Activated CD4-positive, alpha-beta T cell treated with anti-CD3 and anti-CD28 coated beads, Interleukin-2, amount 50 U/mL, for 24 hours (primary cell): ENCODE measurements around the gene ZNF385C.
A peak's percentile ranks its signal among the peaks of the same experiment; 100 is the strongest.
"Not testable (repeated sequence)": the region's sequence is repeated elsewhere in the genome, so short reads cannot be mapped to it uniquely, and the experiment has no call there.

ENCODE experiments used
- DNase-seq, 2 donors: peaks; one replicate each; pipeline ENCODE4 v3.0.0-alpha.2; 2020; ENCODE audit warnings: low read depth in 1 of 2, low spot score in 1 of 2

ZNF385C gene

DNA sequence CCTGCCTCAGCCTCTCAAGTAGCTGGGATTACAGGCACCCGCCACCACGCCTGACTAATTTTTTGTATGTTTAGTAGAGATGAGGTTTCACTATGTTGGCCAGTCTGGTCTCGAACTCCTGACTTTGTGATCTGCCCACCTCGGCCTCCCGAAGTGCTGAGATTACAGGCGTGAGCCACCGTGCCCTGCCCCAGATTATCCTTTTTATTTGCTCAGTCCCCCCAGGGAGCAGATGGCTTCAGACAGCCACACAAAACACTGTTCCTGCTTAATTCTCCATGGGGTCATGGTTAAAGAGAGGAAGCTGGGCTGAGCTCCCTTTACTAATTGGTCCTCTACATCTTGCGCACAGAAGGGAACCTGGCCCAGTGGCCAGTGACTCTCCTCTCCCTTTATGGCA lies 77.4 kb downstream of the ZNF385C start:
- not testable (repeated sequence) for DNase-seq

DNA sequence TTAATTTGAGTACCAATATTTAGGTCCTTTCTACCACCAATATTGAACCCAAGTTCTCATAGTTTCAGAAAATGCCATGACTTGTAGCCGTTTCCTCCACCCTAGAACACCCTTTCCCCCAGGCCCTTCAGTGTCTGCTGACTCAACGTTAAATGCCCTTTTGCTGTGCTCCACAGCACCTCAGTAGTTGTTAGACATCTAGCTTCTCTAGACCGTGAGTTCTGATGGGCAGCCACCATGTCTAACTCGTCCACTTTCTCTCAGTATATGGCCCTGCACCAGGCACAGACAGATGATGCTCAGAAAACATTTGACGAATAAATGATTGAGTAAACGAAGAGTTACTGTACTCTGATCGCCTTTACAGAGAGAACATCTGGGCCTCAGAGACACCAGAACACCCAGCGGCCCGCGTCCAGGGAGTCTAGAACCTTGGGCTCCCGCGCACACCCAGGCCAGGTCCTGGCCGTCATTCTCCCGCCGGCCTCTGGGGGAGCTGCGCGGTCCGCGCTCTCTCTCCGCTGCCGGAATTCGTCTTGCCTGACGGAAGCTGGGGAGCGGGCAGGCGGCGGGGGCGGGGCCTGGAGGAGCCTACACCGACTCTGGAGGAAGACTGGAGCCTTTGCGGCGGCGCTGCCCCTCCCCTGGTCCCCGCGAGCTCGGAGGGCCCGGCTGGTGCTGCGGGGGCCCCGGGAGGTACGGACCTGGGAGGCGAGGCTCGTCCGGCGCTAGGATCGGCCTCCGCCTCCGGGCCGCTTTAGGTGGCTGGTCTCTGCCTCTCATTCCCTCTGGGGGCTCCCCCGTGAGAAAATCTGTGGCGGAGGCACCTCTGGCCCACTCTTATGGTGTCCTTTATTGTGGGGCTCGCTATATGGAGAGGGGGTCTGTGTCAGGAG lies 78.5 kb downstream of the ZNF385C start, which contains the start of gene NKIRAS2:
TSS of gene NKIRAS2 (plus strand) at position 582 of the 896 bp plus-strand sequence. CDS start 1,488 bp downstream, outside the sequence.
- peak; percentile 87 to 91 for DNase-seq

GRCh38 chr17:42018988-42019387 lies 79.3 kb downstream of the ZNF385C start:
- DNase-seq = no peak

DNA sequence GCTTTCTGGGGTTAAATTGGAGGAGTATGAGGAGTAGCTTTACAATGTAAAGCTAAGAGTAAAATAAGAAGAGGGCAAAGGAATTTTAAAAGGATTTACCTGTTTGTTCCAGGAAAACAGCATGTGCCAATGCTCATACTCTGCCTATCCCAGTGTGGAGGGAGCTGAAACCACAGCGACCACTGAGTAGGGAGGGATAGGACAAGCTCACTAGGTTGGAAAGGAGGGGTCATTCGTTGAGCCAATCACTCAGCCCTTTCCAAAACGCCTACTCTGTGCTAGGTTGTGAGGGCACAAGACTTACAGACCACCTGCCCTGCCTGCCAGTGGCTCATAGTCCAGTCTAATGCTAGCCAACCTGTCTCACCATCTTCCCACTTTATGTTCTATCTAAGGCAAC lies 79.9 kb downstream of the ZNF385C start:
- no peak for DNase-seq

- DNase-seq = no peak
These were observed 80.4 kb downstream of the ZNF385C start for GRCh38 chr17:42017866-42018200.

DNA sequence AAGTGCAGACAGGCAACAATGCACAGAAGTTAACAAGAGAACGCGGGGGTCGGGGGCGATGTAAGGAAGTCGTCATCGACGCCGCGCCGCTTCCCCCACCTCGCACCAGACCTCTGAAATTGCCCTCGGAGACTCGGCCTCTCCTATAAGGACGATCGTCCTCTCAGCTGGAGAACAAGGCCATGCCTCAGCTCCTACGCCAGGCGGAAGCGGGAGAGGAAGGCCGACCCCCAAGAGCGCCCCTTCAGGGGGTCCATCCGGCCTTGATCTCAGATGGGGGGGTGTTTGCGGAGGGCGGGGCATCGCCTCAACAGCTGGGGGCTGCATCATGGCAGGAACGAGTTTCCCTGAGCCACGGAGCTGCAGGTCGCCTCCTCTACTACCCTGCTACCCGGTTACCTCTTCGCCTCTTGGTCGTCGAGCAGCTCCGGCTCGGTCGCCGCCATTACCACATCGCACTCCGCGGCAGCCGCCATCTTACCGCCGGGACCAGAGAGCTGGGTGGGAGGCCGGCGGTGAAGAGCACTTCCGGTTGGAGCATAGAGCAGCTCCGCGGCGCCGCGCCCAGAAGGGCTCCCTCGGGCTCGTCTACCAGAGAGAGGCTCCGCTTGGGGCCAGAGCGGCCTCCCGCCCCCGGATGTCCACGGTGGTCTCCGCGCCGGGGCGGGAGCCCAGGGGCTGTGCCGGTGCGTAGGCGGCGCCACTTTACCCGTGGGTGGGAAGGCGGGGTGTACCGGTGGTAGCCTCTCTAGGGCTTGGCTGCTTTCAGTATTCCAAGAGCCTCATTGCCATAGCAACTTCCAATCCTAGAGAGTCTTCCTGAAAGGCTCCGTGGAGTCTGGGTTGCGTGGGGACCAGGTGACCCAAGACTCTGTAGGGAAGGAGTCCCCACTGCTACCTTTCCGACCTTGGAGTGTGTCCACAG lies 81.1 kb downstream of the ZNF385C start, which contains the start of gene DNAJC7:
TSS of gene DNAJC7 (minus strand) at position 499 of the 925 bp plus-strand sequence. CDS start at position 476, 23 bp downstream.
- peak; percentile 73 to 88 for DNase-seq

GRCh38 chr17:42016411-42016831 lies 81.9 kb downstream of the ZNF385C start:
- DNase-seq = no peak

DNA sequence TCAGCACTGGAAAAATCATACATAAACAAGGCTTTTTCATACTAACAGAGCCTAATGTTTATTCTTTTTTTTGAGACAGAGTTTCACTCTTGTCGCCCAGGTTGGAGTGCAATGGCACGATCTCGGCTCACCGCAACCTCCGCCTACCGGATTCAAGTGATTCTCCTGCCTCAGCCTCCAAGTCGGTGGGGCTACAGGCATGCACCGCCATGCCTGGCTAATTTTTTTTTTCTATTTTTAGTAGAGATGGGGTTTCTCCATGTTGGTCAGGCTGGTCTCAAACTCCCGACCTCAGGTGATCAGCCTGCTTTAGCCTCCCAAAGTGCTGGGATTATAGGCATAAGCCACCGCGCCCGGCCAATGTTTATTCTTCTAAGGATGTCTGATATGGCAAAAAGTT lies 84.5 kb downstream of the ZNF385C start:
- not testable (repeated sequence) for DNase-seq

DNA sequence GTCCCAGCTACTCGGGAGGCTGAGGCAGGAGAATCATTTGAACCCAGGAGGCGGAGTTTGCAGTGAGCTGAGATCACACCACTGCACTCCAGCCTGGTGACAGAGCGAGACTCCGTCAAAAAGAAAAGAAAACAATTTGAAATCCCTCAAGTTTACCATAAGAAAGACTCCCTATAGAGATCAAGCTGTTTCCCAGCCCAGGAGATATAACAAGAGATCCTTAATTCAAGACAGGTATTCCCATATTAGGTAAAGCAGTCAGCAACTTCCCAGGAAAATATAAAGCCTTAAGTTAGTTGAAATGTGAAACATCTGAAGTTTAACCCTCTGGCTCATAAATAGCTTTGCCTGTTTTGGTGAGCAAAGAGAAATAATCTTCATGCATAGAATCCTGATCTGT lies 85.9 kb downstream of the ZNF385C start:
- not testable (repeated sequence) for DNase-seq

- DNase-seq = no peak
These were observed 87.3 kb downstream of the ZNF385C start for GRCh38 chr17:42010898-42011516.

- DNase-seq = not testable (repeated sequence)
These were observed 88.0 kb downstream of the ZNF385C start for GRCh38 chr17:42010266-42010680.

DNA sequence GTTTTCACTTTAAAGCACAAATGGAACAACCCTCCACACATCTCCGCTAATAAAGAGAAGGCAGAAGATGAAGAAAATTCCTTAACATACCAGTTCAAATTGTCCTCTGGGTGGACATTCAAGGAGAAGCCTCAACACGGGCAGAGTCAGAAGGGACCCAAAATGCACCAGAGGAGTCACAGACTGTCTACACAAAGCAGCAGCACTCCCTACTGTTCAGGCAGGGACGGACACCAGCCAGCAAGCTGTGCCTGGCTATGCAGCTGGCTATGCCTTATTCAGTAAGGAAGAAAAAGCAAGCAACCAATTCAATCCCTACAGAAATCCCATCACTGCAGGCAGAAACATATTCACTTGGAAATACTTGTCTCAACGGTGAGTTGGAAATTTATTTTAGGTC lies 89.1 kb downstream of the ZNF385C start:
- no peak for DNase-seq

GRCh38 chr17:42005166-42005565 lies 93.1 kb downstream of the ZNF385C start:
- no peak for DNase-seq

GRCh38 chr17:42002792-42003301 lies 95.4 kb downstream of the ZNF385C start:
- DNase-seq = no peak

DNA sequence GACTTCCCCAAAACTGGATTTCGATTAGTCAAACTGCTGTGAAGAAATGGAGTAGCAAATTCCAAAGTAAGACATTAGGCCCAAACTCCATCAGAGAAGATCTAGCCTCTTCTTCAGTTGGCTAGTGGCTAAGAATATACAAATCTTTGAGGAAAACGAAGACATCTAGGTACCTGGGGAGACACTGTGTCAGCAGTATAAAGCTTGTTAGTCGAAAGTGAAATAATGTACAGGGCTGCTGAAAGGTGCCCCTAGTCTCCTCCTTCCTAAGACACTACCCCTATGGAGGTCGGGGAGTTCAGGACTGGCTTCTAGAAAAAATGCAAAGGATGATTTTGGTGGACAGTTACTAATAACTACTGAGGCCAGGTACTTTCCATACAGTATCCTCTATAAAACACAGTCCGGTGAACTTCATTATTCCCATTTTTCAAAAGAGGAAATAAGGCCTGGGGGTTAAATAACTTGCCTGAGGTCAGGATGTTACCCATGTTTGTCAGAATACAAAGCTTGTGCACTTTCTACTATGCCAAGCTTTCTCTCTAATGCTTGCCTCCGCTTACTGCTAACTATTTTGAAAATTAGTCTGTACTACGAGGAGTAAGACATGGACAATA lies 96.0 kb downstream of the ZNF385C start:
- no peak for DNase-seq

GRCh38 chr17:42001729-42002128 lies 96.5 kb downstream of the ZNF385C start:
- no peak for DNase-seq

DNA sequence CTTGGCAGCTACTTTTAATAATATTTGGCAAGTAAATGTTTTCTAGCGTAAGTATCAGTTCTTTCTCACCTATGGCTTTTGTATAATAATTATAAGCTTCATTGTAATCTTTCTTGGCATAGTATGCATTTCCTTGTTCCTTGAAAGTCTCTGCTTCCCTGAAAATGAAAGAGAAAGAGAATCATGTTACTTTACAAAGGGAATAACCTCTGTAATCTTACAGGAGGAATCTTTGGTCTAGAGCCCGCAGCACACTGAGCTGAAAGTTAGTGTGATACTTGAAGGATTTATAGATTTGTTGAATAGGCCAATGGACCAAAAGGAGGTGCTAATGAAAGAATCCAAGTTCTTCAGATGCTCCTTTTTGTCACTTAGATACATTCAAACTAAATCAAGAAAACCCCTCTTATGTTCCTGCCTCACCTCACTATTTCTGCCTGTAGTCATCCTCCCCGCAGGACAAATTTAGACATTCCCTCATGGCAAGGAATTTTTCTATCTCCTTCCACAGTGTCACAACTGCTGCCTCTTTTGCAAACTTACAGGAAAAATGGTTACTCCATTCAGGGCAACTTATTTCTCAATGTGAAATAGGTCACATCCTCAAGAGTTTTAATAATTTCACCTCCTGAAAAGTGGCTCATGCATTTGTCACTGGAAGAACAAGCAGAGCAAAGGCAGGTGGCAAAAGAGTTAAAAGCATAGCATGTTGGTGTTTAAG lies 97.7 kb downstream of the ZNF385C start:
- DNase-seq = no peak

DNA sequence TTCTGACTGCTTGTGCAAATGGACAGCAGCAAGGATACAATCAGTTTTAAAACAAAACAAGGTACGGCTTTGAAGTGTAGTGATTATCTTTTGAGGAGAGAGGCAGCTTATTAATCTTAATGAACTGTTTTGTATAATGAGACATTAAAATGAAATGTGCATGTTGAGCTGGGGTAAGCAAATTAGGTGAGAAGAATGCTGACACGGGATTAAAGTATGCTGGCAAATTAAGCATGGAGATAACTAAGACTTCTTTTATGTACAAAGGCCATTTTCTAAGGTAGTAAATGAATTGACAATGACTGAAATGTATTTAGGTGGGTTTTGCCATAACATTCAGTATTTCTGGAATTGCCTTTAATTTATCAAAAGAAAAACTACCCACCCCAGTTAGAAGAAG lies 99.8 kb downstream of the ZNF385C start:
- DNase-seq = no peak

DNA sequence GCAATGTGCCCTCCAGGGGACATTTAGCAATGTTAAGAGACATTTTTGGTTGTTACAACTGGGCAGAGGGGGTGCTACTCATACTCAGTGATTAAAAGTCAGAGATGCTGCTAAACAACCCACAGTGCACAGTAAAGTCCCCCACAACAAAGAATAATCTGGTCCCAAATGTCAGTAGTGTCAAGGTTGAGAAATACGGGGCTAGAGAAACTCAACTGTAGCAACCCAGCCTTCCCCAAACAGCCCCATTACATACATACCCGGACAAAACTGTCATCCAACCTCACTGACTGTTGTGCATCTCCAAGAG lies 101.5 kb downstream of the ZNF385C start:
- DNase-seq = no peak

- DNase-seq = no peak
These were observed 105.7 kb downstream of the ZNF385C start for GRCh38 chr17:41992576-41992975.
